HepG2 (cell line): ENCODE results near the gene DDX4. TPM values are rescaled to one million over a fixed set of nuclear protein-coding genes. Genes with fewer than 3 reads are reported as not detected.
A peak's percentile ranks its signal among the peaks of the same experiment; 100 is the strongest.

Experiments used
- ARID4A ChIP-seq: sonication (generic); formaldehyde crosslinking; IDR thresholded peaks from 2 replicates; pipeline ENCODE4 v1.5.0; 2020; ENCODE audit warnings: mild to moderate bottlenecking, missing genetic modification reagents, borderline replicate concordance
- ARNT2 ChIP-seq: sonication (generic); formaldehyde crosslinking; IDR thresholded peaks from 2 replicates; pipeline ENCODE4 v1.8.0; 2022; ENCODE audit warnings: mild to moderate bottlenecking, low read depth, missing genetic modification reagents, moderate library complexity
- DRAP1 ChIP-seq: IDR thresholded peaks from 2 replicates; pipeline ENCODE4 v1.6.1; 2016; ENCODE audit warnings: missing genetic modification reagents, missing compliant biosample characterization
- GZF1 ChIP-seq: sonication (generic); formaldehyde crosslinking; IDR thresholded peaks from 2 replicates; pipeline ENCODE4 v1.5.1; 2020; ENCODE audit warnings: mild to moderate bottlenecking, missing genetic modification reagents
- HDAC1 ChIP-seq: sonication (generic); formaldehyde crosslinking; IDR thresholded peaks from 2 replicates; pipeline ENCODE4 v1.5.1; 2020; ENCODE audit warnings: mild to moderate bottlenecking, missing genetic modification reagents
- JARID2 ChIP-seq: sonication (generic); formaldehyde crosslinking; IDR thresholded peaks from 2 replicates; pipeline ENCODE4 v1.8.1; 2023; ENCODE audit warnings: missing genetic modification reagents, inconsistent platforms; ENCODE audit not compliant: insufficient replicate concordance
- KMT2B ChIP-seq: IDR thresholded peaks from 2 replicates; pipeline ENCODE4 v1.6.1; 2016; ENCODE audit warnings: missing genetic modification reagents, missing compliant biosample characterization
- MAZ ChIP-seq, 2 experiments: sonication (generic) in 1 of 2; formaldehyde crosslinking in 1 of 2; IDR thresholded peaks; 2 replicates each; pipeline versions ENCODE4 v1.5.0 to v1.6.1; 2012 to 2020; ENCODE audit warnings: low read depth in 2 of 2, mild to moderate bottlenecking in 2 of 2, borderline replicate concordance in 1 of 2, improper control_type of control experiment in 1 of 2, low read length in 1 of 2, missing genetic modification reagents in 1 of 2, moderate library complexity in 1 of 2
- MED8 ChIP-seq: sonication (generic); formaldehyde crosslinking; IDR thresholded peaks from 2 replicates; pipeline ENCODE4 v1.8.1; 2023; ENCODE audit warnings: mild to moderate bottlenecking, missing genetic modification reagents; ENCODE audit not compliant: insufficient replicate concordance
- MTF1 ChIP-seq: sonication (generic); formaldehyde crosslinking; IDR thresholded peaks from 2 replicates; pipeline ENCODE4 v1.5.0; 2020; ENCODE audit warnings: missing genetic modification reagents
- NR0B2 ChIP-seq: sonication (generic); formaldehyde crosslinking; IDR thresholded peaks from 2 replicates; pipeline ENCODE4 v1.4.0; 2020; ENCODE audit warnings: mild to moderate bottlenecking, missing genetic modification reagents
- RNF2 ChIP-seq: fragments of 450-650 bp; conservative IDR thresholded peaks from 2 replicates; pipeline ENCODE4 v1.6.1; 2016; ENCODE audit warnings: low read depth
- RXRB ChIP-seq: IDR thresholded peaks from 2 replicates; pipeline ENCODE4 v1.6.1; 2016; ENCODE audit warnings: borderline replicate concordance, missing genetic modification reagents, missing compliant biosample characterization
- SALL2 ChIP-seq: sonication (generic); formaldehyde crosslinking; IDR thresholded peaks from 2 replicates; pipeline ENCODE4 v1.8.1; 2023; ENCODE audit warnings: mild to moderate bottlenecking, missing genetic modification reagents, inconsistent platforms
- SIN3A ChIP-seq: IDR thresholded peaks from 2 replicates; pipeline ENCODE4 v1.6.1; 2011; ENCODE audit warnings: low read depth, mild to moderate bottlenecking, control low read depth, low read length, borderline replicate concordance
- ZNF121 ChIP-seq: sonication (generic); formaldehyde crosslinking; IDR thresholded peaks from 2 replicates; pipeline ENCODE4 v1.5.0; 2020; ENCODE audit warnings: mild to moderate bottlenecking, missing genetic modification reagents
- ZNF138 ChIP-seq: sonication (generic); formaldehyde crosslinking; IDR thresholded peaks from 2 replicates; pipeline ENCODE4 v1.5.0; 2020; ENCODE audit warnings: mild to moderate bottlenecking, low read depth, missing genetic modification reagents
- ZNF335 ChIP-seq: sonication (generic); formaldehyde crosslinking; IDR thresholded peaks from 2 replicates; pipeline ENCODE4 v1.4.0; 2020; ENCODE audit warnings: missing genetic modification reagents
- ZNF670 ChIP-seq: sonication (generic); formaldehyde crosslinking; IDR thresholded peaks from 2 replicates; pipeline ENCODE4 v1.8.0; 2022; ENCODE audit warnings: mild to moderate bottlenecking, missing genetic modification reagents, borderline replicate concordance
- ZNF770 ChIP-seq: sonication (generic); formaldehyde crosslinking; IDR thresholded peaks from 2 replicates; pipeline ENCODE4 v1.5.0; 2020; ENCODE audit warnings: mild to moderate bottlenecking, missing genetic modification reagents
- ZNF780A ChIP-seq: sonication (generic); formaldehyde crosslinking; IDR thresholded peaks from 2 replicates; pipeline ENCODE4 v1.8.0; 2022; ENCODE audit warnings: mild to moderate bottlenecking, missing genetic modification reagents, moderate library complexity
- polyA plus RNA-seq, 8 experiments: library from polyadenylated mRNA; depleted of rRNA in 3 of 8; stranded (reverse) in 7 of 8; unstranded in 1 of 8; fragments of >200 nt; fragmentation: Illumina TruSeq in 4 of 8; extraction: Trizol in 4 of 8; gene quantifications; 2 replicates each; pipeline versions ENCODE4 v1.2.1 to v1.2.3, GENCODE V29; 2011 to 2016; ENCODE audit warnings: low read depth in 4 of 8, missing spikeins in 1 of 8, mixed read lengths in 1 of 8; ENCODE audit not compliant: insufficient read depth in 1 of 8
- total RNA-seq, 5 experiments: library from RNA; depleted of rRNA; stranded (reverse); fragments of >200 nt; fragmentation: Illumina TruSeq; extraction: Trizol; gene quantifications; 2 replicates each; pipeline ENCODE4 v1.2.3, GENCODE V29; 2016; ENCODE audit warnings: low read depth in 1 of 5

Gene DDX4
- total and polyA plus RNA-seq, 2 of the 13 experiments (the other 11 are each of a cell fraction or from before 2014, with no cell fraction given): 0.05 TPM; not detected in 1

- peak; percentile 51; the same call in 1 of the 2 replicates for TF ChIP-seq SIN3A
- TF ChIP-seq RXRB (CRISPR knock-in tag): peak; percentile 35; the same call in 1 of the 2 replicates
- TF ChIP-seq SALL2 (CRISPR knock-in tag): peak; percentile 63; the same call in 1 of the 2 replicates
- TF ChIP-seq HDAC1 (CRISPR knock-in tag): peak; percentile 79
- no peak for TF ChIP-seq ZNF780A (CRISPR knock-in tag)
- TF ChIP-seq ZNF670: no peak
- no peak for TF ChIP-seq ZNF138
- peak; percentile 42; the same call in 1 of the 2 replicates for TF ChIP-seq RNF2
- TF ChIP-seq DRAP1: peak; percentile 70; the same call in 1 of the 2 replicates
- peak; percentile 52 for TF ChIP-seq ZNF770 (CRISPR knock-in tag)
- peak; percentile 49; the same call in 1 of the 2 replicates for TF ChIP-seq ZNF121
- TF ChIP-seq ZNF335: peak; percentile 88; the same call in 1 of the 2 replicates
- TF ChIP-seq ARID4A (CRISPR knock-in tag): peak; percentile 93
- TF ChIP-seq GZF1 (CRISPR knock-in tag): 0 out of 2 replicates have a peak, but pooled peaks have one; percentile 49
- no peak for TF ChIP-seq NR0B2 (CRISPR knock-in tag)
- TF ChIP-seq MED8 (CRISPR knock-in tag): peak; percentile 38
- 0 out of 2 replicates have a peak, but pooled peaks have one; percentile 46 for TF ChIP-seq ARNT2 (CRISPR knock-in tag)
- TF ChIP-seq MAZ (IDR thresholded peaks at IDR 0.05; ENCODE audit: borderline replicate concordance, low read depth, low read length): no peak; the same call in 1 of the 2 replicates
- TF ChIP-seq MAZ (CRISPR knock-in tag; IDR thresholded peaks at IDR 0.05; ENCODE audit: low read depth): no peak
- TF ChIP-seq KMT2B (CRISPR knock-in tag): peak; percentile 83; the same call in 1 of the 2 replicates
- no peak for TF ChIP-seq JARID2 (CRISPR knock-in tag)
- TF ChIP-seq MTF1 (CRISPR knock-in tag): no peak
These were observed 25.6 kb upstream of the DDX4 start, which contains the start of gene SLC38A9 (continued) for GRCh38 chr5:55712023-55712859.
